Effector memory CD4-positive, alpha-beta T cell (primary cell): ENCODE measurements around the gene VWC2L.

Experiments used
- DNase-seq, 3 donors: peaks; one replicate each; pipeline ENCODE4 v3.0.0-alpha.2; 2020
- H3K27ac ChIP-seq: 2 replicates; pipeline ENCODE4 v1.7.0; 2013; ENCODE audit warnings: mild to moderate bottlenecking, low read length, moderate library complexity; ENCODE audit not compliant: insufficient read depth, poor library complexity, severe bottlenecking
- H3K27me3 ChIP-seq: replicated peaks from 2 replicates; pipeline ENCODE4 v1.7.0; 2013; ENCODE audit warnings: mild to moderate bottlenecking, low read length; ENCODE audit not compliant: insufficient read depth, control insufficient read depth, poor library complexity, severe bottlenecking
- H3K36me3 ChIP-seq: 2 replicates; pipeline ENCODE4 v1.7.0; 2013; ENCODE audit warnings: mild to moderate bottlenecking, low read length, moderate library complexity; ENCODE audit not compliant: control insufficient read depth, insufficient read depth
- H3K4me1 ChIP-seq: 2 replicates; pipeline ENCODE4 v1.7.0; 2013; ENCODE audit warnings: low read length, mild to moderate bottlenecking; ENCODE audit not compliant: control insufficient read depth, insufficient read depth, poor library complexity, severe bottlenecking
- H3K4me3 ChIP-seq: 2 replicates; pipeline ENCODE4 v1.7.0; 2013; ENCODE audit warnings: low read length, low read depth, mild to moderate bottlenecking; ENCODE audit not compliant: insufficient read depth, poor library complexity, severe bottlenecking
- H3K9me3 ChIP-seq: 2 replicates; pipeline ENCODE4 v1.7.0; 2013; ENCODE audit warnings: mild to moderate bottlenecking, low read length, moderate library complexity; ENCODE audit not compliant: control insufficient read depth

Gene VWC2L

GRCh38 chr2:214549946-214550345 is 139.1 kb downstream of the VWC2L start:
- Histone ChIP-seq H3K4me1 (no peaks in the 10 kb centered on the region), H3K27ac (no peak overlapping the region), H3K27me3 (peaks cover 3% of the 10 kb centered on the region), H3K36me3 (no peaks in the 10 kb centered on the region), H3K9me3 (no peaks in the 10 kb centered on the region), H3K4me3 (no peak overlapping the region)
- DNase-seq, result no peak

GRCh38 chr2:214550786-214551185 is 139.9 kb downstream of the VWC2L start:
- Histone ChIP-seq H3K9me3 (no peaks in the 10 kb centered on the region), H3K27ac (no peak overlapping the region), H3K27me3 (peaks cover 3% of the 10 kb centered on the region), H3K4me3 (no peak overlapping the region), H3K4me1 (no peaks in the 10 kb centered on the region), H3K36me3 (no peaks in the 10 kb centered on the region)
- DNase-seq, result no peak

GRCh38 chr2:214557884-214558283 is 147.0 kb downstream of the VWC2L start:
- H3K9me3 ChIP-seq, result no peaks in the 10 kb centered on the region
- H3K36me3 ChIP-seq, result no peaks in the 10 kb centered on the region
- H3K4me1 ChIP-seq, result no peaks in the 10 kb centered on the region
- no peak overlapping the region for H3K4me3 ChIP-seq
- no peak for DNase-seq
- peaks cover 3% of the 10 kb centered on the region for H3K27me3 ChIP-seq
- H3K27ac ChIP-seq, result no peak overlapping the region

GRCh38 chr2:214558341-214558740 is 147.5 kb downstream of the VWC2L start:
- Histone ChIP-seq H3K36me3 (no peaks in the 10 kb centered on the region), H3K4me3 (no peak overlapping the region), H3K9me3 (no peaks in the 10 kb centered on the region), H3K4me1 (no peaks in the 10 kb centered on the region), H3K27ac (no peak overlapping the region), H3K27me3 (peaks cover 3% of the 10 kb centered on the region)
- DNase-seq, result no peak

- H3K27ac ChIP-seq, result no peak overlapping the region
- H3K27me3 ChIP-seq, result no peaks in the 10 kb centered on the region
- no peak for DNase-seq
- H3K4me3 ChIP-seq, result no peak overlapping the region
- no peaks in the 10 kb centered on the region for H3K4me1 ChIP-seq
- H3K9me3 ChIP-seq, result no peaks in the 10 kb centered on the region
- no peaks in the 10 kb centered on the region for H3K36me3 ChIP-seq
Measured at GRCh38 chr2:214560176-214560575, 149.3 kb downstream of the VWC2L start.

- Histone ChIP-seq H3K4me1 (no peaks in the 10 kb centered on the region), H3K4me3 (no peak overlapping the region), H3K36me3 (no peaks in the 10 kb centered on the region), H3K27me3 (no peaks in the 10 kb centered on the region), H3K27ac (no peak overlapping the region), H3K9me3 (no peaks in the 10 kb centered on the region)
- DNase-seq, result no peak
Measured at GRCh38 chr2:214560618-214561190, 149.8 kb downstream of the VWC2L start.

GRCh38 chr2:214565246-214565645 is 154.4 kb downstream of the VWC2L start:
- no peaks in the 10 kb centered on the region for H3K27me3 ChIP-seq
- H3K4me3 ChIP-seq, result no peak overlapping the region
- no peaks in the 10 kb centered on the region for H3K4me1 ChIP-seq
- peaks cover 3% of the 10 kb centered on the region for H3K9me3 ChIP-seq
- H3K27ac ChIP-seq, result no peak overlapping the region
- DNase-seq, result no peak
- no peaks in the 10 kb centered on the region for H3K36me3 ChIP-seq

- no peaks in the 10 kb centered on the region for H3K4me1 ChIP-seq
- DNase-seq, result no peak
- no peak overlapping the region for H3K27ac ChIP-seq
- H3K4me3 ChIP-seq, result no peak overlapping the region
- H3K27me3 ChIP-seq, result no peaks in the 10 kb centered on the region
- no peaks in the 10 kb centered on the region for H3K36me3 ChIP-seq
- H3K9me3 ChIP-seq, result peaks cover 3% of the 10 kb centered on the region
Measured at GRCh38 chr2:214566457-214566856, 155.6 kb downstream of the VWC2L start.

GRCh38 chr2:214569419-214570035 is 158.7 kb downstream of the VWC2L start:
- H3K9me3 ChIP-seq, result peaks cover 3% of the 10 kb centered on the region
- no peak overlapping the region for H3K27ac ChIP-seq
- DNase-seq, result no peak
- no peaks in the 10 kb centered on the region for H3K36me3 ChIP-seq
- no peaks in the 10 kb centered on the region for H3K4me1 ChIP-seq
- no peaks in the 10 kb centered on the region for H3K27me3 ChIP-seq
- no peak overlapping the region for H3K4me3 ChIP-seq

GRCh38 chr2:214574084-214574781 is 163.4 kb downstream of the VWC2L start:
- Histone ChIP-seq H3K27me3 (no peaks in the 10 kb centered on the region), H3K4me3 (no peak overlapping the region), H3K9me3 (no peaks in the 10 kb centered on the region), H3K36me3 (no peaks in the 10 kb centered on the region), H3K4me1 (no peaks in the 10 kb centered on the region), H3K27ac (no peak overlapping the region)
- DNase-seq, result no peak
